Mammary epithelial cell (primary cell): ENCODE measurements around the gene SEC61B.

Source experiments
- EZH2 ChIP-seq: IDR thresholded peaks from 2 replicates; pipeline ENCODE4 v1.6.1; 2012; ENCODE audit warnings: low read length, inconsistent platforms, borderline replicate concordance
- TF ChIP-seq, protein P1 (sequence below), 2 donors: IDR thresholded peaks in 1 of 2; conservative IDR thresholded peaks in 1 of 2; 2 replicates each; pipeline ENCODE4 v1.5.1; 2011 to 2012; ENCODE audit warnings: inconsistent platforms in 2 of 2, low read length in 2 of 2, mild to moderate bottlenecking in 2 of 2, control low read depth in 1 of 2, low read depth in 1 of 2; ENCODE audit not compliant: insufficient read depth in 1 of 2; ENCODE audit errors: extremely low read depth in 1 of 2

DNA sequence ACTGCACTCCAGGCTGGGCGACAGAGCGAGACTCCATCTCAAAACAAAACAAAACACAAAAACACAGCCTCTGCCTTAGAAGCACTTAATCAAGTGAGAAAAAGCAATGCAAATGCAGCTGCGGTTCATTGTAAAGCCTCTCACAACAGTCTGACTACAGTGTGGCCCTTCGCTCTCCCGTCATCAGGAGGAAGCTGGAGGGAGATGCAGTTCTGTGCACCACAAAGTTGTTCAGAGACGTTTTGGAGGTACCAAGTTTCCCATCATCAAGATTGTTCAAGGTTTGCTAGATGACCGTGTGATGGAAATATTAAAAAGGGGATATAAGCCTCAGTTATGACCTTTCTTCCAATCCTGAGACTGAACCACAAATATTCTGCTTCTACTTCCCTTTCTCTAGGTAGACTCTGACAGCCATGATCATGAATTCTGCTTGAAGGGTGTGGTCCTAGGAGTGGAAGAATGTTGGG, 40.9 kb downstream of the SEC61B start:
- TF ChIP-seq, protein P1, sequence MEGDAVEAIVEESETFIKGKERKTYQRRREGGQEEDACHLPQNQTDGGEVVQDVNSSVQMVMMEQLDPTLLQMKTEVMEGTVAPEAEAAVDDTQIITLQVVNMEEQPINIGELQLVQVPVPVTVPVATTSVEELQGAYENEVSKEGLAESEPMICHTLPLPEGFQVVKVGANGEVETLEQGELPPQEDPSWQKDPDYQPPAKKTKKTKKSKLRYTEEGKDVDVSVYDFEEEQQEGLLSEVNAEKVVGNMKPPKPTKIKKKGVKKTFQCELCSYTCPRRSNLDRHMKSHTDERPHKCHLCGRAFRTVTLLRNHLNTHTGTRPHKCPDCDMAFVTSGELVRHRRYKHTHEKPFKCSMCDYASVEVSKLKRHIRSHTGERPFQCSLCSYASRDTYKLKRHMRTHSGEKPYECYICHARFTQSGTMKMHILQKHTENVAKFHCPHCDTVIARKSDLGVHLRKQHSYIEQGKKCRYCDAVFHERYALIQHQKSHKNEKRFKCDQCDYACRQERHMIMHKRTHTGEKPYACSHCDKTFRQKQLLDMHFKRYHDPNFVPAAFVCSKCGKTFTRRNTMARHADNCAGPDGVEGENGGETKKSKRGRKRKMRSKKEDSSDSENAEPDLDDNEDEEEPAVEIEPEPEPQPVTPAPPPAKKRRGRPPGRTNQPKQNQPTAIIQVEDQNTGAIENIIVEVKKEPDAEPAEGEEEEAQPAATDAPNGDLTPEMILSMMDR (conservative IDR thresholded peaks at IDR 0.05 in 1 of 2, IDR thresholded peaks at IDR 0.05 in 1 of 2; ENCODE audit: extremely low read depth in 1 of 2, insufficient read depth in 1 of 2, low read depth in 1 of 2, low read length in 2 of 2), result no peak
- no peak for TF ChIP-seq EZH2
